Measurements from ENCODE around the gene RPS6KA2. TPM values are rescaled to one million over a fixed set of nuclear protein-coding genes. Genes with fewer than 3 reads are reported as not detected.

Gene RPS6KA2
- total RNA-seq, 1 donor: 2.4 TPM

DNA sequence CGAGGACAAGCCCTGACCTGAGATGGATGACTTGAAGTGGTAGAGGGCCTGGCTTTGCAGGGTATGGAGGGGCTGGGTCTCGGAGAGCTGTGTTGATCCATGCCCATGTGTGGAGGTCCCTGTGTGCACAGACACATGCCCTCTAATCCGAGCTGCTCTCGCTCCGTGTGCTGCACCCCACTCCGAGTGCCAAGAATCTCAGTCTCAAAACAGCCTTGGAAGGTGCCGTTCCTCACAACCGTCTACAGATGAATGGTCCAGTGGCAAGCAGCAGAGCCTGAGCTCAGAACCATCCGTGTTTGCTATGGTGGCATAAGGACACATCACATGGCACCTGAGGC, 133.0 kb downstream of the RPS6KA2 start:
- no peaks in the 10 kb centered on the region for H3K27me3 ChIP-seq (ENCODE audit: insufficient read depth, low read length)
- no peak overlapping the region for H3K4me3 ChIP-seq (ENCODE audit: low read length)
- no peaks in the 10 kb centered on the region for H3K9me3 ChIP-seq (ENCODE audit: low read depth, low read length)
- no peaks in the 10 kb centered on the region for H3K4me1 ChIP-seq (ENCODE audit: insufficient read depth, low read length)

DNA sequence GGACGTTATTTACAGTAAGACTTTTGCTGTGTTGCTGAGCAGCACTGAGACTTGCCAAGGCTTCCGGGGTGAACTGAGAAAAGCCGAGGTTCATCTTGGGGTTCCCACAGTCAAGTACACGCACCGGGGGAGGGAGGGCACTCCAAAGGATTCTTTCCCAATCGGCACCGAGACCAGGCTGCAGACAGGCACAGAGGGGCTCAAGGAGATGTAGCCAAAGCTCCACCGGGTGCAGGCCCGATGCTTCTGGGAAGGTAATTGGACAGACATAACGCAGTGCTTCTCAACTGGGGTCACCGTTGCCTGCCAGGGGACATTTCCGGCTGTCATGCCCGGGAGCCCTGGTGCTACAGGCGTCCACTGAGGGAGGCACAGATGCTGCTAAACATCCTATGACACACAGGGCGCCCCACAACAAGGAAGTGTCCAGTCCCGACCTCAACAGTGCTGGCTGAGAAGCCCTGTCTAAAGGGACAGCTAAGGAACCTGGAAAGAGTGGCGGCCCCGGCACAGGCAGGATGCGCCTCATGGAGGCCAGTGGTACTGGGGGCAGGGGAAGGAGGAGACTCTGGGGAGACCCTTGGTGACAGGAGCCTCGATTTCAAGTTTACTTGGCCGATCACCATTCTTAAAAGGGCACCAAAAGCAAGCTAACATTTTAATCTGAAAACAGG, 133.5 kb downstream of the RPS6KA2 start:
- peaks cover 4% of the 10 kb centered on the region for H3K4me1 ChIP-seq (ENCODE audit: insufficient read depth, low read length)
- no peaks in the 10 kb centered on the region for H3K27me3 ChIP-seq (ENCODE audit: insufficient read depth, low read length)
- H3K9me3 ChIP-seq (ENCODE audit: low read depth, low read length): no peaks in the 10 kb centered on the region
- no peak overlapping the region for H3K4me3 ChIP-seq (ENCODE audit: low read length)

DNA sequence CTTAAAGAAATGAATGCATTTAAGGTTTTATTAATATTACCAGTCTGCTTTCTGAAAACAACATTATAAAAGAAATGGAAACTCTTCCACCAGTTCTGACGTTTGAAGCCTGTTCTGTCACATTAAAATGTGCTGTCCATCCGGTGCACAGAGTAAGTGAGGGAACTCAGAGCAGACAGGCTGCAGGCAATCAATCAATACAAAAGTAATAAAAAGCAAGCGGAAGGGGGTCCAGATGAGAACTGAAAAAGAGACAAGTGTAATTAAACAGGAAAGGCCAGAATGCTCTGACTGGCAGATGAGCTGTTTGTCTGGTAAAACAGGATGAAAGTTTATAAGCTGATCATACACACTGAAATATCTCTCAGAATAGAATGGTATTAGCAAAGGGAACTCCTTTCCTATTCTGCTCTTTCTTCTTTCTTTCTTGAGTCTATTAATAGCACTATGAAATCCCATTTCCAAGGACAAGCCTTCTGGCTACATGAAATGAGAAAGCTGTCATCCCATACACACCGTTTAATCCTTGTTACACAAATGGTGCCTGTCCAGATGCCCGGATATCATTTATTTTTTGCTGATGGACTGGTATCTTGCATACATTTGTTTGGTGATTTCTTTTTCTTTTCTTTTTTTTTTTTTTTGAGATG, 134.8 kb downstream of the RPS6KA2 start:
- H3K4me3 ChIP-seq (ENCODE audit: low read length): no peak overlapping the region
- peaks cover 7% of the 10 kb centered on the region for H3K4me1 ChIP-seq (ENCODE audit: insufficient read depth, low read length)
- no peaks in the 10 kb centered on the region for H3K27me3 ChIP-seq (ENCODE audit: insufficient read depth, low read length)
- H3K9me3 ChIP-seq (ENCODE audit: low read depth, low read length): no peaks in the 10 kb centered on the region

DNA sequence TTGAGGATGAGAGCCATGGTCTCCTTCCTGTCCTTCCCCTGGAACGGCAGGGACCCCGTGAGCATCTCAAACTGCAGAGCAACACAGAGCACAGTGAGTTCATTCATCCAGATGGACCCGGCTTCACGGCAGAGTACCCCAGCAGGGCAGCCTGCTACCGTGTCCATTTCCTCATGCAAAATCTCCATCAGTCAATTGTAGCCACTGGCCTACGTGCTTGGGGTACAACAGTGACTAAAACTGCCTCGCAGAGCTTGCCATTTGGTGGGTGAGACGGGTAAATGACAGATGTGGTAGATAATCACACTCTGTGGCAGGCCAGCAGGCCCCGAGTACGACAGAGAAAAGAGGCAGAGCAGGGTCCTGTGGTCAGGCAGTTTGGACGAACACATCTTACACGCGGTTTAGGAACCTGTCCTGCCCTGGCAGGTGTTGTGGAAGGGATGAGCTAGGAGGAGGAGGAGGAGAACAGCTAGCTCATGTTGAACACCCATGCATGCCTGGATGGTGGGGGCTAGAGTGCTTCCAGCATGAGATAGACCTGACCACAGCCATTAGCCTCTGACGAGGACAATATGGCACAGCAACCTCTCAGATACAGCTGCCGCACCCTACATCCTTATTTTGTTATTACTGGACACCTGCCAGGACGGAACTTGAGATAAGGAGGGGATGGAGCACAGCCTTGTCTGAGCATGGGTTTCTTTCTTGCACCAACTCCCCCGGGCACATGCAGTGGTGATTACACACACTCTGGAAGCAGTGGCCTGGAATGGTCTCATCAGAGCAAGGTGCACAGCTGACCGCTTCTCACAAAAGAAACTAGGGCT, 136.2 kb downstream of the RPS6KA2 start:
- H3K4me1 ChIP-seq (ENCODE audit: insufficient read depth, low read length): peaks cover 10% of the 10 kb centered on the region
- H3K4me3 ChIP-seq (ENCODE audit: low read length): no peak overlapping the region
- H3K27me3 ChIP-seq (ENCODE audit: insufficient read depth, low read length): no peaks in the 10 kb centered on the region
- H3K9me3 ChIP-seq (ENCODE audit: low read depth, low read length): no peaks in the 10 kb centered on the region

DNA sequence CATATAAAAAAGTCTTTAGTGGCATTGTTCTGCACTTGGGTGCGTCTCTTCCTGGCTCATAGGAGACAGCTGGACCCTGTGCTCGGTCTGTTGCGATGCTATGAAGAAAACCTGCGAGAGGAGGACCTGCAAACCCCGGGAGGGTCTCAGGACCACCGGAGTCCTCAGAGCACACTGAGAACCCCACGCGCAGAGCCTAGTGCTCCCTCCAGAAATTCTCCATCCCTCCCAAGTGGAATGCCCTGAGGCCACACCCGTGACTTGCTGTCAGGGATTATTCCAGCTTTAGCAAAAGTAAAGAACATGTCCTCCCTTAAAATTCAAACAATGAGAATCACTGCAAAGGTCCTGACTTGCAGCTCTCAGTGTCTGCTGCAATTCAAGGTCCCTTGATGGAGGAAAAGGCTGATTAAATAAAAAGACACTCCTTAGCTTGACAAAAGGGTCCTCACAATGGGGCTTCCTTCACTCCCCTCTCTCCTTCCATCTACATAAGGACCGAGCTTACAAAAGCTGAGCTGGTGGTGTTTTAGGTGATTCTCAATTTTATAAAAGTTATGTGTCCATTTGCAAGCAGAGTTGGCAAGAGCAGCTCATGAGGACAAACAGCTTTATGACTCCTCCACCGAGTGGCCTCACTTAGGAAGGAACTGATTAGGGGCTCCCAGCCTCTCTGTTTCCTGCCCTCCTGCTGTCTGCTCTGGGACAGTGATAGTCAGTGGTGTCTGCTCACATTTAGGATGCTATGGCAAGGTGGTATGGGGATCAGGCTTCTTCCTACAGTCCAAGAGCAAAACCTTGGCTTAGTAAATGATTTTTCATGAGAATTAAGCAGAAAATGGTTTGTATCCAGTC, 137.5 kb downstream of the RPS6KA2 start:
- Histone ChIP-seq H3K4me1 (ENCODE audit: insufficient read depth, low read length) (peaks cover 10% of the 10 kb centered on the region), H3K4me3 (ENCODE audit: low read length) (no peak overlapping the region), H3K27me3 (ENCODE audit: insufficient read depth, low read length) (no peaks in the 10 kb centered on the region), H3K9me3 (ENCODE audit: low read depth, low read length) (no peaks in the 10 kb centered on the region)

DNA sequence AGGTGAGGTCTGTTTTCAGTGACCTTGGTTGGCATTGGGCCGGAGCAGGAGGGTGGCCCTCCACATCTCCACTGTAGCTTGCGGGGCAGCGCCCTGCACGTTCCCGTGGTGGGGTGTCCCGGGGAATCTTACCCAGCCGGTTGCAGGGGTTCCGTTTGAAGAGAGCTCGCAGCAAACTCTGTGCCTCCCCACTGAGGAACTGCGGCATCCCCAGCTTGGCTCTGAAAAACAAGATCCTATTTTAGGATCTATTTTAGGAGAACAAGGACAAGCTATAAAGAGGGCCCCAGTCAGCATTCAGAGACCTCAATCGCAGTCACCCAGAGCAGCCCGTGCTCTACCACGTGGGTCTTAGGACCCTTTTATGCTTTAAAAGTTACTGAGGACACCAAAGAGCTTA, 138.3 kb downstream of the RPS6KA2 start:
- H3K4me1 ChIP-seq (ENCODE audit: insufficient read depth, low read length): peaks cover 10% of the 10 kb centered on the region
- no peaks in the 10 kb centered on the region for H3K9me3 ChIP-seq (ENCODE audit: low read depth, low read length)
- H3K4me3 ChIP-seq (ENCODE audit: low read length): no peak overlapping the region
- H3K27me3 ChIP-seq (ENCODE audit: insufficient read depth, low read length): no peaks in the 10 kb centered on the region

DNA sequence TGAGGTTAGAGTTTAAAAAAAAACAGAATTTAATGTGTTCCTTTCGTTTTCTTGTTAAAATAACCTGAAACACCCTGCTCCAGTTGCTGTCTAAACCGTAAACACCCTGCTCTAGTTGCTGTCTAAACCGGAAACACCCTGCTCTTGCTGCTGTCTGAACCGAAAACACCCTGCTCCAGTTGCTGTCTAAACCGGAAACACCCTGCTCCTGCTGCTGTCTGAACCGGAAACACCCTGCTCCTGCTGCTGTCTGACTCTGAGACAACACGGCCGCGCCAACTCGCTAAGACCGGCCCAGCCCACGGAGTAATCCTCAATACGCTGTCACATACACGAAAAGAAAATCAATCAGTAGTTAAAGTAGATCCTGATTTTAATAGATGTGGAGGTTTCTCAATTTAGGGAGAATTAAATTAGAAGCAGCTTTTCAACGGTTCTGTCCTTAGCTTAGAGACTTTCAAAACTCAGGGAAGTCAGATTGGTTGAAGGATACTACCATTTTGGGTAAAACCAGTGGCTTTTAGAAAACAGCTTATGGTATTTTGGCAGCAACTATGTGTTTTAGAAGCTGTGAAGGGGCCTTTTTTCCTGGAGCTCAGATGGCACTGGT, 138.9 kb downstream of the RPS6KA2 start:
- Histone ChIP-seq H3K27me3 (ENCODE audit: insufficient read depth, low read length) (no peaks in the 10 kb centered on the region), H3K4me3 (ENCODE audit: low read length) (no peak overlapping the region), H3K9me3 (ENCODE audit: low read depth, low read length) (no peaks in the 10 kb centered on the region), H3K4me1 (ENCODE audit: insufficient read depth, low read length) (peaks cover 10% of the 10 kb centered on the region)

DNA sequence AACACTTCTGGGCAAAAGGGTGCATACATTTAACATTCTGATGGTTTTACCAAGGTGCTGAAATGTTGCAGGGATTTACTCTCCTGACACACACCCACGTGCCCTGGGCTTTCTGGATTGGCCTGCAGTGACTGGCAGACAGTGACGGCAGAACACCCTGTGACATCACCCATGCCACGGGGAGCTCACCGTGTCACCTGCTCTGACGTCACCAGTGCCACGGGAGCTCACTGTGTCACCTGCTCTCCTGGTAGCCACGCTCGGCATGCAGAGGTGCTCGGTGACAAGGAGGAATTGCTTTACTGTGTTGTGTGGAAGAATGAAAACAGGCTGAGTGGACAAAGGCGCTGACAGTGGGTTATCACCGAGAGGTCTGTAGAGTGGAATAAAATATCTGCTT, 139.9 kb downstream of the RPS6KA2 start:
- H3K4me3 ChIP-seq (ENCODE audit: low read length): no peak overlapping the region
- peaks cover 10% of the 10 kb centered on the region for H3K4me1 ChIP-seq (ENCODE audit: insufficient read depth, low read length)
- no peaks in the 10 kb centered on the region for H3K27me3 ChIP-seq (ENCODE audit: insufficient read depth, low read length)
- H3K9me3 ChIP-seq (ENCODE audit: low read depth, low read length): no peaks in the 10 kb centered on the region

DNA sequence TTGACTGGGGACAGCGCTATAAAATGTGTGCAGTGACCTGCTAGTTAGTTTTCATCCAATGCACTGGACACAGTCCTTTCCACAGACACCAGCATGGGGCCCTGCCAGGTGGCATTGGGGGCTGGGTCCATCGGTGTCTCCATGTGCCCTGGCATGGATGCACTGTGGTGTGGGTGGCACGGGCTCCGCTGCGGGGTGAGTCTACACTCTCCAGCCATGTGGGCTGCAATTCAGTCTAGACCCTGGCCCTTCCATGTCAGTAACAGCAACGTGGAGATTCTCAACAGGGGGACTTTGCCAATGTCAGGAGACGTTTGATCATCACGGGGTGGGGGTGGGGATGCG, 140.5 kb downstream of the RPS6KA2 start:
- Histone ChIP-seq H3K4me1 (ENCODE audit: insufficient read depth, low read length) (peaks cover 10% of the 10 kb centered on the region), H3K4me3 (ENCODE audit: low read length) (no peak overlapping the region), H3K27me3 (ENCODE audit: insufficient read depth, low read length) (no peaks in the 10 kb centered on the region), H3K9me3 (ENCODE audit: low read depth, low read length) (no peaks in the 10 kb centered on the region)

DNA sequence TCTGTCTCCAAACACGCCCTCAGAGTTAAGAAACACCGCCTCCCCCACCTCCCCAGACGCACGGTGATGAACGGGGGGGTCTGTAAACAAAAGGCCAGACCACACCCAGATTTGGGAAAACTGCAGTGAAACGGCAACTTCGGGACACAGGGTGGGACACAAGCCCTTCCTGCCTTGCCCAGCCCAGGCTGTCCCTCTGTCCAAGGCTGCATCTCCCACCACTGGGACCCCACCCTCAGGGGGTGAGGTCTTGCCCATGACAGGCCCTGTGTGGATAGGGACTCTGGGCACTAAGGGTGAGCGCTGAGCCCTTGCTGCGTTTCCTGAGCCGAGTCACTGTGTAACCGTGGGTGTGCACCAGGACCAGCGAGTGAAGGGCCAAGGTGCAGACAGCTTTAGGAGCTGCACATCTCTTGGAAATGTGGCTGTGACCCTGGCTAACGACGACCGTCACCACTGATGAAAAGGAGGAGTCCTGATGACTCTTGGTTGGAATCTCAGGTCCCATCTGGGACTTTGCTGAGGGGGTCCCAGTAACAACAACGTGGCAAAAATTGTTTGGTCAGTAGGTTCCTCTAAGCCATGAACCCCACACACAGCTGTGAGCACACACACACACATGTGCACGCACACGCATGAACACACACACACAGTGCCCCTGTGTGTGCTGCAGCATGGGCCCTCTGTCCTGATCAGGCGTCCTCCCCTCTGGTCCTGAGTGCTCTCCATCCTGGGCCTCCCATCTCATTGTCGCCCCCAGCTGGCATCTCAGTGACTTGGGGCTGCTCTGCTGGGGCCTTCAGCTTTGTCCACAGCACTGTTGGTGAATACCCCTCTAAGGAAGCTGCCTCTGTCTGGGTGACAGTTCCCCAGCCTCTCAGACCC, 141.2 kb downstream of the RPS6KA2 start:
- H3K27me3 ChIP-seq (ENCODE audit: insufficient read depth, low read length): no peaks in the 10 kb centered on the region
- no peak overlapping the region for H3K4me3 ChIP-seq (ENCODE audit: low read length)
- peaks cover 10% of the 10 kb centered on the region for H3K4me1 ChIP-seq (ENCODE audit: insufficient read depth, low read length)
- H3K9me3 ChIP-seq (ENCODE audit: low read depth, low read length): no peaks in the 10 kb centered on the region

DNA sequence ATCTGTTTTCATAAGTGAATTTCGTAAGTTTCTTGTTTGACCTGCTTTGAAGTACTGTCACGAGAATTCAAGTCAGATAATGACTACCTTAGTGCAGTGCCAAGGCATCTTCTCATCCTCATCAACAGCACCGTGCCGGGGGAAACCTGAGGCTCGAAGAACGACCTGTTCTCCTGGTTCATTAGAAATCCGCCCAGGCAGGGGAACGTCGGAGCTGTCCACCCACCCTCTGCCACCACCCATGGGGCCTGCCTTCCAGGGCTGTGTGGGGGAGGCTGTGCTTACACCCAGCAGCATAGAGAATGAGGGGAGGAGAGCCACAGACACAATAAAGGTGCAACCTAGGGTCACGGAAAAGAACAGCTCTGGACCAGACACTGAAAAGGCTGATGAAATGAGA, 142.2 kb downstream of the RPS6KA2 start:
- Histone ChIP-seq H3K4me1 (ENCODE audit: insufficient read depth, low read length) (peaks cover 10% of the 10 kb centered on the region), H3K4me3 (ENCODE audit: low read length) (no peak overlapping the region), H3K27me3 (ENCODE audit: insufficient read depth, low read length) (no peaks in the 10 kb centered on the region)

DNA sequence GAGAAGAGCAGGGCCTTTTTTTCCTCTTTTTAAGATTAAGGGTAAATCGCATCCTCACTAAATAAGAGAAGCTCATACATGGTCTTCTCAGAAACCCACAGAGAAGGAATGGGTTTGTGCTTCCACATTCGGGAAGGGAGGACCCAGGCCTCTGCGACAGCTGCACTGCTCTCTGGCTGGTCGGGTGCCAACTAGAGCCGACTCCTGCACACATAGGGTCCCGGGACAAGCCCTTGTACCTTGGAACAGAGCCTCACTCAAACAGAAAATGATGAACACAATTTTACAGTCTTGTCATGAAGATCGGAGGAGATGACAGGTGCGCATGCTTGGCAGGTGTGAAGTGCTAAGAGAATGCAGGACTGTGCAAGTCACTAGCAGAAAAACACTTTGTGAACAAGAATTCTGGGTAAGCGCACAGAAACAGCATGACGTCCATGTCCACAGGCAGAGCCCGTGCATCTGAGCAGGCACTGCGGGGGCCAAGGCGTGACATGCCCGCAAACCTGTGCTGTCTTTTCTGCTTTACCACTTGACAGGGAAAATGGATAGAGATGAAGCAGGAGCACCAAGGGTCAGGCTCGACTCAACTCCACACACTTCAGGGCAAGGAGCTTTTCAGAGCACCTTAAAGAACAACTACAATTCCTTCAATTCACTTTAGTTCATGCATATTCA, 143.3 kb downstream of the RPS6KA2 start:
- Histone ChIP-seq H3K4me3 (ENCODE audit: low read length) (no peak overlapping the region), H3K4me1 (ENCODE audit: insufficient read depth, low read length) (peaks cover 8% of the 10 kb centered on the region), H3K9me3 (ENCODE audit: low read depth, low read length) (no peaks in the 10 kb centered on the region), H3K27me3 (ENCODE audit: insufficient read depth, low read length) (no peaks in the 10 kb centered on the region)

More for the DNA sequence above, 142.2 kb downstream of the RPS6KA2 start:
- H3K9me3 ChIP-seq (ENCODE audit: low read depth, low read length): no peaks in the 10 kb centered on the region

DNA sequence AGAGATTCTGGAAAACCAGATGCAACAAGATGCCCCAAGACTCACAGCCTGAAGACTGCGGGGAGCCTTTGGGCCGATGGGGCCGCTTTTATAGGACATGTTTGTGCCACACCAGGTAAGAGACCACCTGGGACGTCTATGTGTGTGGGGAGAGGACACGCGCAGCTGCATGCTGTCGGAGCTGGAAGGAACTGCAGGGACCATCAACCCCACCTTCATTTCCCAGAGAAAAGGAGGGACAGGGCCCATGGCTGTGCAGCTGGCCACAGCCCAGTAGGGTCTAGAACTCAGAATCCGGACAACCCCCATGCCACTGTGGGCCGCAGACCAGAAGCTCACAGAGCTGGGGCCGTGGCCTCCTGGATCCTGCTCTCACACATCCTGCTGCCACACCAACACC, 144.0 kb downstream of the RPS6KA2 start:
- no peaks in the 10 kb centered on the region for H3K27me3 ChIP-seq (ENCODE audit: insufficient read depth, low read length)
- H3K9me3 ChIP-seq (ENCODE audit: low read depth, low read length): no peaks in the 10 kb centered on the region
- no peak overlapping the region for H3K4me3 ChIP-seq (ENCODE audit: low read length)
- peaks cover 3% of the 10 kb centered on the region for H3K4me1 ChIP-seq (ENCODE audit: insufficient read depth, low read length)

Data from mononuclear cell (primary cell).